K562 (cell line): Measurements from ENCODE around the gene CORT. TPM values are rescaled to one million over a fixed set of nuclear protein-coding genes. Genes with fewer than 3 reads are reported as not detected.

Experiments
- CREB1 ChIP-seq, 2 experiments: sonication (generic) in 1 of 2; formaldehyde crosslinking in 1 of 2; IDR thresholded peaks; 2 replicates each; pipeline versions ENCODE4 v1.6.1 to v1.8.0; 2012 to 2022; ENCODE audit warnings: inconsistent platforms in 1 of 2, mild to moderate bottlenecking in 1 of 2, missing genetic modification reagents in 1 of 2, moderate library complexity in 1 of 2
- ERF ChIP-seq: fragments of 450-650 bp; formaldehyde crosslinking; IDR thresholded peaks from 2 replicates; pipeline ENCODE4 v1.4.0; 2020; ENCODE audit warnings: mild to moderate bottlenecking, mixed read lengths
- GATAD2B ChIP-seq: fragments of 450-650 bp; IDR thresholded peaks from 2 replicates; pipeline ENCODE4 v1.6.1; 2017; ENCODE audit warnings: mild to moderate bottlenecking, borderline replicate concordance
- MXI1 ChIP-seq: IDR thresholded peaks from 2 replicates; pipeline ENCODE4 v1.6.1; 2011; ENCODE audit warnings: low read depth, mild to moderate bottlenecking, improper control_type of control experiment, low read length
- NONO ChIP-seq, 2 experiments: fragments of 200-400 bp in 1 of 2; fragments of 450-650 bp in 1 of 2; formaldehyde crosslinking in 1 of 2; IDR thresholded peaks; 2 replicates each; pipeline ENCODE4 v1.6.1; 2017; ENCODE audit warnings: low read depth in 2 of 2, mild to moderate bottlenecking in 2 of 2, moderate library complexity in 2 of 2, low read length in 1 of 2
- SAP30 ChIP-seq: fragments of 200-600 bp; sonication (generic); IDR thresholded peaks from 2 replicates; pipeline ENCODE4 v1.6.1; 2012; ENCODE audit warnings: borderline replicate concordance, low read depth, mild to moderate bottlenecking, moderate library complexity, low read length, control low read depth, inconsistent platforms; ENCODE audit not compliant: insufficient read depth, poor library complexity, severe bottlenecking
- SIN3B ChIP-seq: fragments of 450-650 bp; IDR thresholded peaks from 2 replicates; pipeline ENCODE4 v1.6.1; 2017; ENCODE audit warnings: low read depth, mild to moderate bottlenecking, moderate library complexity
- SMARCA4 ChIP-seq: fragments of 450-650 bp; IDR thresholded peaks from 2 replicates; pipeline ENCODE4 v1.6.1; 2016
- XRCC4 ChIP-seq: IDR thresholded peaks from one replicate; pipeline ENCODE4 v1.6.1; 2011; ENCODE audit not compliant: insufficient read depth, insufficient read length; ENCODE audit errors: extremely low read depth
- ZNF124 ChIP-seq: sonication (generic); formaldehyde crosslinking; IDR thresholded peaks from 2 replicates; pipeline ENCODE4 v1.8.1; 2022; ENCODE audit warnings: missing genetic modification reagents
- ZNF134 ChIP-seq: fragments of 250-450 bp; sonication (Bioruptor Pico); conservative IDR thresholded peaks from 2 replicates; pipeline ENCODE4 v1.4.0; 2020
- ZNF57 ChIP-seq: fragments of 450-650 bp; formaldehyde crosslinking; IDR thresholded peaks from 2 replicates; pipeline ENCODE4 v1.4.0; 2020; ENCODE audit warnings: mild to moderate bottlenecking, moderate library complexity
- ZZZ3 ChIP-seq: fragments of 450-650 bp; IDR thresholded peaks from 2 replicates; pipeline ENCODE4 v1.6.1; 2016; ENCODE audit warnings: antibody characterized with exemption, mild to moderate bottlenecking, moderate library complexity
- polyA plus RNA-seq, 8 experiments: library from polyadenylated mRNA; depleted of rRNA in 4 of 8; stranded (reverse) in 5 of 8; unstranded in 3 of 8; fragments of >200 nt; fragmentation: Nextera tagmentation in 2 of 8; fragmentation: Illumina TruSeq in 1 of 8; extraction: Ambion mirVana in 2 of 8; extraction: Trizol in 1 of 8; gene quantifications; 2 replicates each; pipeline versions ENCODE4 v1.2.1 to v1.2.3, GENCODE V29; 2011 to 2014; ENCODE audit warnings: inconsistent platforms in 1 of 8, missing spikeins in 1 of 8
- total RNA-seq, 7 experiments: library from RNA; depleted of rRNA in 6 of 7; stranded (reverse); fragments of >200 nt in 6 of 7; fragmentation: Illumina TruSeq in 2 of 7; extraction: Trizol in 2 of 7; gene quantifications; 2 replicates each; pipeline versions ENCODE4 v1.2.1 to v1.2.3, GENCODE V29; 2011 to 2021; ENCODE audit warnings: low replicate concordance in 1 of 7
- TF ChIP-seq, protein P1 (sequence below): fragments of 250-450 bp; sonication (Bioruptor Pico); IDR thresholded peaks from 2 replicates; pipeline ENCODE4 v1.4.0; 2020; ENCODE audit warnings: mild to moderate bottlenecking, moderate library complexity
- TF ChIP-seq, protein P2 (sequence below): fragments of 450-650 bp; IDR thresholded peaks from 2 replicates; pipeline ENCODE4 v1.7.1; 2018; ENCODE audit warnings: mild to moderate bottlenecking, low read depth; ENCODE audit not compliant: partially characterized antibody
- TF ChIP-seq, protein P3 (sequence below): fragments of 450-650 bp; formaldehyde crosslinking; IDR thresholded peaks from 2 replicates; pipeline ENCODE4 v1.4.0; 2020; ENCODE audit warnings: mild to moderate bottlenecking, moderate library complexity
- TF ChIP-seq, protein P4 (sequence below): fragments of 250-450 bp; sonication (Bioruptor Pico); IDR thresholded peaks from 2 replicates; pipeline ENCODE4 v1.5.0; 2020; ENCODE audit warnings: mild to moderate bottlenecking

The CORT gene
- total and polyA plus RNA-seq, 9 of the 15 experiments (the other 6 are each of a cell fraction or from before 2014, with no cell fraction given) = 0.08 to 0.54 (median 0.13) TPM; not detected in 5

DNA sequence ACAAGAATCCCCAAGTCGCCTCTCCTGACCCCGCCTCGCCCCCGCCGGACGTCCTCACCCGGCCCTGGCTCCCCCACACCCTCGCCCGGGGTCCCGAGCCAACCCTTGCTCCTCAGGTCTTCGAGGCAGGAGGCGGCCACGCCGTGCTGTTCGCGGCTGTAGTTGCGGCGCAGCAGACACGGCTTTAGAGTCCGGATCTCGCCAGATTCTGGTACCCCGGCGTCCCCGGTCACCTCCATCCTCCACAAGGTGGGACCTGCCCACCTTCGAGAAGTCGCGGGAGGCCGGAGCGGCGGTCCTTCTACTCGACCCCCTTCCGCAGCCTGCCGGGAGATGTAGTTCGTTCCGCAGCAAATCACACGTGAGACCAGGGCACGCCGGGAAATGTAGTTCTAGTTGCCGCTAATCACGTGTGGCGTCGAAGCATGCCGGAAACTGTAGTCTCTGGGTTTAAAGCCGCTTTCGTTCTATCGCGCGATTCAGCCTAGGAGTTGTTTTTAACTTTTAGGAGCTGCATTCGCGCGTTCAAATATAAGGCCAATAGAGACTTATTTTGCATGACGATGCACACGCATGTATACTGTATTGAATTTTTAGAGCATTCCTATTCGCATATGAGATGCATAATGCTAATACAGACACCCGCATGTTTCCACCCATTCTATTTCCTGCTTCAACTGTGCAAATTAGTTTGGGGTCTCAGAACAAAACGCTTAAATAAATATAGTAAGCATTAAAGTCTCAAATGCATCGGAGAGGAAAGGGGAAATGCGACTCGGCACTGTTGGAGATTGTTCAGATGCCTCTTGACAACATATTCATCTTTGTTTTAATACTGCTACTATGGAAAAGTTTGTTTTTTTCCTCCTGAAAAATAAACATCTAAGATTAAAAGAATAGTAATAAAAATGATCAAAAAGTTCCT is 22.7 kb downstream of the CORT start, which contains the start of gene DFFA (continued):
- peak; percentile 88 for TF ChIP-seq ZZZ3
- TF ChIP-seq, protein P1, sequence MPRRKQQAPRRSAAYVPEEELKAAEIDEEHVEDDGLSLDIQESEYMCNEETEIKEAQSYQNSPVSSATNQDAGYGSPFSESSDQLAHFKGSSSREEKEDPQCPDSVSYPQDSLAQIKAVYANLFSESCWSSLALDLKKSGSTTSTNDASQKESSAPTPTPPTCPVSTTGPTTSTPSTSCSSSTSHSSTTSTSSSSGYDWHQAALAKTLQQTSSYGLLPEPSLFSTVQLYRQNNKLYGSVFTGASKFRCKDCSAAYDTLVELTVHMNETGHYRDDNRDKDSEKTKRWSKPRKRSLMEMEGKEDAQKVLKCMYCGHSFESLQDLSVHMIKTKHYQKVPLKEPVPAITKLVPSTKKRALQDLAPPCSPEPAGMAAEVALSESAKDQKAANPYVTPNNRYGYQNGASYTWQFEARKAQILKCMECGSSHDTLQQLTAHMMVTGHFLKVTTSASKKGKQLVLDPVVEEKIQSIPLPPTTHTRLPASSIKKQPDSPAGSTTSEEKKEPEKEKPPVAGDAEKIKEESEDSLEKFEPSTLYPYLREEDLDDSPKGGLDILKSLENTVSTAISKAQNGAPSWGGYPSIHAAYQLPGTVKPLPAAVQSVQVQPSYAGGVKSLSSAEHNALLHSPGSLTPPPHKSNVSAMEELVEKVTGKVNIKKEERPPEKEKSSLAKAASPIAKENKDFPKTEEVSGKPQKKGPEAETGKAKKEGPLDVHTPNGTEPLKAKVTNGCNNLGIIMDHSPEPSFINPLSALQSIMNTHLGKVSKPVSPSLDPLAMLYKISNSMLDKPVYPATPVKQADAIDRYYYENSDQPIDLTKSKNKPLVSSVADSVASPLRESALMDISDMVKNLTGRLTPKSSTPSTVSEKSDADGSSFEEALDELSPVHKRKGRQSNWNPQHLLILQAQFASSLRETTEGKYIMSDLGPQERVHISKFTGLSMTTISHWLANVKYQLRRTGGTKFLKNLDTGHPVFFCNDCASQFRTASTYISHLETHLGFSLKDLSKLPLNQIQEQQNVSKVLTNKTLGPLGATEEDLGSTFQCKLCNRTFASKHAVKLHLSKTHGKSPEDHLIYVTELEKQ (CRISPR knock-in tag) = 0 out of 2 replicates have a peak, but pooled peaks have one; percentile 22
- TF ChIP-seq ZNF134 (CRISPR knock-in tag) = peak; percentile 49; the same call in 1 of the 2 replicates
- peak; percentile 45; the same call in 1 of the 2 replicates for TF ChIP-seq SIN3B
- peak; percentile 86; the same call in 1 of the 2 replicates for TF ChIP-seq ERF (CRISPR knock-in tag)
- TF ChIP-seq, protein P2, sequence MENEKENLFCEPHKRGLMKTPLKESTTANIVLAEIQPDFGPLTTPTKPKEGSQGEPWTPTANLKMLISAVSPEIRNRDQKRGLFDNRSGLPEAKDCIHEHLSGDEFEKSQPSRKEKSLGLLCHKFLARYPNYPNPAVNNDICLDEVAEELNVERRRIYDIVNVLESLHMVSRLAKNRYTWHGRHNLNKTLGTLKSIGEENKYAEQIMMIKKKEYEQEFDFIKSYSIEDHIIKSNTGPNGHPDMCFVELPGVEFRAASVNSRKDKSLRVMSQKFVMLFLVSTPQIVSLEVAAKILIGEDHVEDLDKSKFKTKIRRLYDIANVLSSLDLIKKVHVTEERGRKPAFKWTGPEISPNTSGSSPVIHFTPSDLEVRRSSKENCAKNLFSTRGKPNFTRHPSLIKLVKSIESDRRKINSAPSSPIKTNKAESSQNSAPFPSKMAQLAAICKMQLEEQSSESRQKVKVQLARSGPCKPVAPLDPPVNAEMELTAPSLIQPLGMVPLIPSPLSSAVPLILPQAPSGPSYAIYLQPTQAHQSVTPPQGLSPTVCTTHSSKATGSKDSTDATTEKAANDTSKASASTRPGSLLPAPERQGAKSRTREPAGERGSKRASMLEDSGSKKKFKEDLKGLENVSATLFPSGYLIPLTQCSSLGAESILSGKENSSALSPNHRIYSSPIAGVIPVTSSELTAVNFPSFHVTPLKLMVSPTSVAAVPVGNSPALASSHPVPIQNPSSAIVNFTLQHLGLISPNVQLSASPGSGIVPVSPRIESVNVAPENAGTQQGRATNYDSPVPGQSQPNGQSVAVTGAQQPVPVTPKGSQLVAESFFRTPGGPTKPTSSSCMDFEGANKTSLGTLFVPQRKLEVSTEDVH = peak; percentile 23
- TF ChIP-seq GATAD2B = peak; percentile 65; the same call in 1 of the 2 replicates
- TF ChIP-seq, protein P3, sequence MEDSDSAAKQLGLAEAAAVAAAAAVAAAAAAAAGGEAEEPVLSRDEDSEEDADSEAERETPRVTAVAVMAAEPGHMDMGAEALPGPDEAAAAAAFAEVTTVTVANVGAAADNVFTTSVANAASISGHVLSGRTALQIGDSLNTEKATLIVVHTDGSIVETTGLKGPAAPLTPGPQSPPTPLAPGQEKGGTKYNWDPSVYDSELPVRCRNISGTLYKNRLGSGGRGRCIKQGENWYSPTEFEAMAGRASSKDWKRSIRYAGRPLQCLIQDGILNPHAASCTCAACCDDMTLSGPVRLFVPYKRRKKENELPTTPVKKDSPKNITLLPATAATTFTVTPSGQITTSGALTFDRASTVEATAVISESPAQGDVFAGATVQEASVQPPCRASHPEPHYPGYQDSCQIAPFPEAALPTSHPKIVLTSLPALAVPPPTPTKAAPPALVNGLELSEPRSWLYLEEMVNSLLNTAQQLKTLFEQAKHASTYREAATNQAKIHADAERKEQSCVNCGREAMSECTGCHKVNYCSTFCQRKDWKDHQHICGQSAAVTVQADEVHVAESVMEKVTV (CRISPR knock-in tag) = no peak
- TF ChIP-seq, protein P4, sequence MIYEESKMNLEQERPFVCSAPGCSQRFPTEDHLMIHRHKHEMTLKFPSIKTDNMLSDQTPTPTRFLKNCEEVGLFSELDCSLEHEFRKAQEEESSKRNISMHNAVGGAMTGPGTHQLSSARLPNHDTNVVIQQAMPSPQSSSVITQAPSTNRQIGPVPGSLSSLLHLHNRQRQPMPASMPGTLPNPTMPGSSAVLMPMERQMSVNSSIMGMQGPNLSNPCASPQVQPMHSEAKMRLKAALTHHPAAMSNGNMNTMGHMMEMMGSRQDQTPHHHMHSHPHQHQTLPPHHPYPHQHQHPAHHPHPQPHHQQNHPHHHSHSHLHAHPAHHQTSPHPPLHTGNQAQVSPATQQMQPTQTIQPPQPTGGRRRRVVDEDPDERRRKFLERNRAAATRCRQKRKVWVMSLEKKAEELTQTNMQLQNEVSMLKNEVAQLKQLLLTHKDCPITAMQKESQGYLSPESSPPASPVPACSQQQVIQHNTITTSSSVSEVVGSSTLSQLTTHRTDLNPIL (CRISPR knock-in tag) = no peak
- TF ChIP-seq XRCC4 = no peak
- peak; percentile 96 for TF ChIP-seq MXI1
- peak; percentile 78 for TF ChIP-seq SAP30
- TF ChIP-seq CREB1 (IDR thresholded peaks at IDR 0.05) = peak; percentile 71
- TF ChIP-seq CREB1 (CRISPR knock-in tag; IDR thresholded peaks at IDR 0.05) = peak; percentile 86
- TF ChIP-seq NONO (IDR thresholded peaks at IDR 0.05; ENCODE audit: low read depth in 2 of 2, low read length in 1 of 2) = peak in 1 of 2 experiments; percentile 25; a peak in 2 of 4 replicates
- TF ChIP-seq SMARCA4 = no peak
- no peak for TF ChIP-seq ZNF124 (CRISPR knock-in tag)
- TF ChIP-seq ZNF57 (CRISPR knock-in tag) = no peak; the same call in 1 of the 2 replicates
